Activated CD8-positive, alpha-beta memory T cell treated with anti-CD3 and anti-CD28 coated beads for 24 hours (primary cell): ENCODE measurements around the gene IRGC.

Experiments
- DNase-seq: peaks from one replicate; pipeline ENCODE4 v3.0.0-alpha.2; 2020

The IRGC gene

DNA sequence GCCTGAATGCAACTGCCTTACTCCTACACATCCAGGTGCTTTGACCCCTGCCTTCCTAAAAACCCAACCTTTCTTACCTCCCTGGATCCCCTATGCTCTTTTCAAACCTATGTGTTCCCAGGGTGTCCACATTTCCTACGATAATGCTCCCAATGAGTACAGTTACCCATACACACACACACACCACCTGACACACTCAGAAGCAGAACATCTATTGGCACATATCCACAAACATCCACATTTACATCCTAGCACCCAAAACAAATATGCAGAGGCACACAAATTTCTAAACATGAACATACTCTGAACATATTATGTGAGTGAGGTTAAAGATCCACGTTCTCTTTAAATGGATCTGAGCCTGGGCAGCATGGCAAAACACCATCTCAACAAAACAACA lies 23.5 kb upstream of the IRGC start:
- DNase-seq = no peak

DNA sequence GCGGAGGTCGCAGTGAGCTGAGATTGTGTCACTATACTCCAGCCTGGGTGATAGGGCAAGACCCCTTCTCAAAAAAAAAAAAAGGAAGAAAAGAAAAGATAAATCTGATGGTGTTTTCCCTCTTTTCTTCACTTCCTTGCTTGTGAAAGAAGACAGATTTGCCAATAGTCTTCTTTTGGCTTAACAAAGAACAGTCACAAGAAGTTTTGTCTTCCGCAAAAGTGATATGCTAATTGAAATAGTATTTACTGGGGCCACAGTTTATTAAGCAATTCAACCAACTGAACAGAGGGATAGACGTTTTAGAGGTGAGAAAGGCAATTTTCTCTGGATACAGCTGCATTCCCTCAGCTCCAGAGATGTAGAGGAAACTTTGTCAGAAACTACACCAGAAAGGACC lies 23.0 kb upstream of the IRGC start:
- DNase-seq = no peak

DNA sequence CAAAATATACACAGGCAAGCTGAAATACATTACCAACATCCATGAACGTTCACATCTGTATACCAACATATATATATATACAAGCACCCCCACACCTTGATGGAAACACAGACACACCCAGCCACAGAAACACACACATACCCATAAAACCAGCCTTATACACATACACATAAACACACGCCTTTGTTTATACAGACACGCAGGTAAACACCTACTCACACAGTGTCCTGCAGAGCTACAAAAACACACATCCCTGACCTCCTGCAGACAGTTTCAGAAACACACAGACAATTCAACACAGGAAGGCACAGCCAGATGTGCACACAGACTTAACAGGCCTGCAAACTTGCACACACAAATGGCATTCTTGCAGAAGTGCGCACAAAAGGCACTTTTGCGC lies 21.3 kb upstream of the IRGC start:
- DNase-seq = no peak

DNA sequence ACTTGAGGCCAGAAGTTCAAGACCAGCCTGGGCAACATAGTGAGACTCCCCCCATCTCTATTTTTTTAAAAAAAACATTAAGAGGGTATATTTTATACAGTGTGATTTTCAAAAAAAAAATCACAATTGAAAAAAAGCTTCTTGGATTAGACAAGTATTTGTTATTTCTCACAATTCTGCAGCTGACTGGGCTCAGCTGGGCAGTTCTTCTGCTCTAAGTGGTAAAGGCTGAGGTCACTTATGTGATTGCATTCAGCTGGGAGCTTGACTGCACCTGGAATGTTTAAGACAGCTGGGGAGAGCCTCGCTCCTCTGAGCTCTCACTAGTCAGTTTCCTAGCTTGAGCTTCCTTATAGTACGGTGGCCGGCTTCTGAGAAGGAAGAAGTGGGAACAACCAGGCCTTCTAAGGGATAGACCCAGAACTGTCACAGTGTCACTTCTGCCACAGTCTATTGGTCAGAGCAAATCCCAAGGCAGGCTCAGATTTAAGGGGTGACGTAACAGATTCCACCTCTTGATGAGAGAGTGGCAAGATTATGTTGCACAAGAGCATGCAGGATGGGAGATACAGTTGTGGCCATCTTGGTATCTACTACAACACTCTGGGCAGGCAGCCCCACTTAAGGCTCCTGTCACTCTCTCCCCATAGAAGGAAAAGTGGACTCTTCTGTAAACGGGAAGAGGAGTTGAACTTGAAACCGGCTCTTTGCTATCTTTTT lies 19.7 kb upstream of the IRGC start:
- no peak for DNase-seq

DNA sequence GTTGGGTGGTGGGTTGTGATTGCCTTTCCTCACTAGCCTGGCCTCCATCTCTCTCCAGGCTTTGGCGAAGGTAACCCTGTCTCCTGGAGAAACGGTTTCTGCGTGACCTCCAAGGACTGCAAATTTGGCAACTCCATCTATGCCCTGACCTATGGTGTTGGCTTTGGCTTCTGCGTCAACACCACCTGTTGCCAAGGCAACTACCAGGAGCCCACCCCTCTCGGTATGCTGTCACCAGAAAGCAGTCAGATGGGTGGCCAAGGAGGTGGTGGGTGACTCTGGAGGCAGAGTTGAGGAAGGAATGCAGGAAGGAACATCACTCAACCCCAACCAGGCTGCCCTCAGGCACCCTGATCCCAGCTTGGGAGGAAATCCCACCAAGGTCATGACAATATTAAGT lies 18.6 kb upstream of the IRGC start:
- no peak for DNase-seq

DNA sequence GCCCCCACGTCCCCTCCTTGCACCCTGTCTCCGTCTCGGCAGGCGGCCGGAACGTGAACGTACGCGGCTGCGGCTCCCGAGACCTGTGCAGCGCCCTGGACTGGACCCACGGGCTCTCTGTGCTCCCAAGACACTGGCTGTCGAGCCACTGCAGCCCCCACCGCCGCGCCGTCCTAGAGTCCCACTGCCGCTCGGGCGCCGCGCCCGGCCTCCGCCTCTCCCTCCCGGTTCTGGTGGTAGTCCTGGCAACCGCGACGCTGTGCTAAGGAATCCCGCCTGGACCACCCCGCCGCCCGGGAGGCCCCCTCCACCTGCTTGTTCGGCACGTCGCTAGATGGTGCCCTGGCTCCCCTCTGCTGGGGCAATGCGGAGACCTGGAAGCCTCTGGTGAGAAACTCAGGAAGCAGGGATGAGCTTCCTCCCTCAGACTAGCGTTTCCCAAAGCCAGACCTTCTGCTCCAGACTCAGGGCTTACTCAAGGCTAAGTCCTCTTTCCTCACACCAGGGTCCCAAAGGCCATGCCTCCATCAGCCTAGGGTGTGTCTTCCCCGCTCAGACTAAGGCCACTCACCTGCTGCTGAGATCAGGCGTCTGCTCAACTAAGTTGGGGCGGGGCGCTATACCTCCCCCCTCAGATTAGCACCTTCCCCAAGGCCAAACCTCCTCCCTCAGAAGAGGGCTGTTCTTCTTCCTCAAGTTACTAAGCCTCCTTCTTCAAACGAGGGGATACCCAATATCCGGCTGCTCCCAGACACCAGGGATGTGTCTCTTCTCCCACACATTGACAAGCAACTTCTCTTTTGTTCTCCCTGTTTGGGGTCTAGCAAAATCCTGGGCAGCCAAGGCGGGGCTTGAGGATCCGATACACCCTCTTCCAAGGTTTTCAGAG lies 16.1 kb upstream of the IRGC start:
- peak; percentile 58 for DNase-seq

DNA sequence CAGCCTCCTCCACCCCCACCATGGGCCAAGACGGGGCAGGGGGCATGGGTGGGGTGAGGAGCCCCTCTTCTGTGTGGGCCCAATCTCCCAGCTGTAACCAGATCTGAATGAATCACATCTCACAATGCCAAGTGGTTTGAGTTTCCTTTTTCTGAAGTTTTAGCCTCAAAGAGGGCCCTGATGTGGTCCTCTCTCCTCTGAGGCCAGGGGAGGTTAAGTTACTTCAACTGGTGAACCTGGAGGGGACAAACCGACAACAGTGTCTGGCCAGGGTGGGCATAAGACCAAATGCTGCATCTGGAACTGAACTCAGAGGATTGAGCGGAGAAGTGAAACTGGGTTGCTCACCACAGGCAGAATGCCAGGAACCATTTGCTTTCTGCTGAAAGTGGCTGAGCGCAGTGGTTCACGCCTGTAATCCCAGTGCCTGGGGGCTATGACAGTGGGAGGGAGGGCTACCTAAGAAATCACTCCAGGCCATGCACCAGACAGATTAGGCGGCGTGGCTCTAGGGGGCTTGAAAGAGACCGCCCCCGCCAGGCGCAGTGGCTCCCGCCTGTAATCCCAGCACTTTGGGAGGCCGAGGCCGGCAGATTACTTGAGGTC lies 15.4 kb upstream of the IRGC start:
- DNase-seq = peak; percentile 59

DNA sequence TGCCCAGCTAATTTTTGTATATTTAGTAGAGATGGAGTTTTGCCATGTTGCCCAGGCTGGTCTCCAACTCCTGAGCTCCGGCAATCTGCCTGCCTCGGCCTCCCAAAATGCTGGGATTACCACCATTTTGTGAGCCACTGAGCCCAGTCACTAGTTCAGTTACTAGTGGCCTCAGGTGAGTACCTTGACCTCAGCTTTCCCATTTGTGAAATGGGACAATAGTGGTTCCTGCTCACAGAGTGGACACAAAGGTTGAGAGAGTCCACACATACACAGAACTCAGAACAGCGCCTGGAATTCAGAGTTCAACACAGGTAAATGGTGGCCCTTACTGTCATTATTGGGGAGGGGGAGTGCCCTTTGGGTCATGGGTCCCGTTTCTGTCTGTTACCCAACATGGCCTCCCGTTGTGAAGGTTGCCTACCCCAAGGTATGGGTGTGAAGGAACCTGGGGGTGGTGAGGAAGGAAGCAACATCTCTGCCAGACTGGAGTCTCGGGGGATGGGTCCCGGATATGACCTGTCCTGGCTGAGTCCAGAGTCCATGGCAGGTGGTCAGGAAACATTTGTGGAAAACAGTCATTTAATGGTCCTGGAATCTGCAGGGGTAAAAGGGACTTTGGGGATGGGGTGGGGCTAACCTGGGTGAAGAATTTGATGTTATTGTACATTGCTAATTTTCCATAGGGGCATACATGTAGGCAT lies 11.7 kb upstream of the IRGC start:
- DNase-seq = no peak

DNA sequence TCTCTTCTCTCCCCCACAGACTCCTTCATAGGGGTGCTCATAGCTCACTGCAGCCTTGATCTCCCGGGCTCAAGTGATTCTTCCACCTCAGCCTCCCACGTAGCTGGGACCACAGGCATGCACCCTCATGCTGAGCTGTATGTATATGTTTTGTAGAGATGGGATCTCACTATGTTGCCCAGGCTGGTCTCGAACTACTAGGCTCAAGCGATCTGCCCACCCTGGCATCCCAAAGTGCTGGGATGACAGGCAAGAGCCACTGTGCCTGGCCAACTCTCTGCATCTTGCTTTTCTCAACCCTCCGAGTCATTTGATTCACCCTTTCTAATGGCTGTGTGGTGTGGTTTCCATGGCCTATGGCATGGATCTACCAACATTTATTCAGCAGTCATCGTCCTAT lies 10.1 kb upstream of the IRGC start:
- no peak for DNase-seq

DNA sequence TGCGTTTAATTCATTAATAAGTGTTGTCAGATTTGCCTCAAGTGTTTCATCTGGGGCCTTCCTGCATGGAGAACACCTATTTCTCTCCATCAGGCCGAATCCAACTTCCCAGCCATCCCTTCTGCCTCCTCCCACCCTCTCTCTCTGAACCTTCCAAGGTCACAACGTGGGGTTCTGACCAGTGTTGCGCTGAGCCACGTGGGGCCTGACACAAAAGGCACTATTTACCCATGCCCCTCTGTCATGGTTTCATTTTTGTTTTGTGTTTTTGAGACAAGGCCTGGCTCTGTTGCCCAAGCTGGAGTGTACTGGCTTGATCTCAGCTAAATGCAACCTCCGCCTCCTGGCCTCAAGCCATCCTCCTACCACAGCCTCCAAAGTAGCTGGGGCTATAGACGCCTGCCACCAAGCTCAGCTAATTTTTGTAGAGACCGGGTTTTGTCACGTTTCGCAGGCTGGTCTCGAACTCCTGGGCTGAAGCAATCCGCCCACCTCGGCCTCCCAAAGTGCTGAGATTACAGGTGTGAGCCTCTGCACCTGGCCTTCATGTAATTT lies 8.6 kb upstream of the IRGC start:
- DNase-seq = no peak

DNA sequence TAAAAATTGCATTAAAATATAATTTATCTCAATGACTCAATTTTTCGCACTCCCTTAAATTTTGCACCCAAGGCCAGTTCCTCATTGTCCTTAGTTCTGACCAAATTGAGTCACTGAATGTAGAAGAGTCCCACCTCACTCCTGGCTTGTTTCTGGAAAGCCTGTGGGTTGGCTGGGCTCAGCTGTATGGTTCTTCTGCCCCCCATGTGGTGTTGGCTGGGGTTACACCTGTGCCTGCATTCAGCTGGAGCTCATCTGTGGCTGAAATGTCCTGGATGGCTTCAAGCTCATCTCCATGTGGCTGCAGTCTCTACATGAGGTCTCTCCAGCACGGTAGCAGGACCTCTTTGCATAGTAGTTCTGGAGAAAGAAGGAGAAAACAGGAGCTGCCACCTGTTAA lies 7.2 kb upstream of the IRGC start:
- no peak for DNase-seq

DNA sequence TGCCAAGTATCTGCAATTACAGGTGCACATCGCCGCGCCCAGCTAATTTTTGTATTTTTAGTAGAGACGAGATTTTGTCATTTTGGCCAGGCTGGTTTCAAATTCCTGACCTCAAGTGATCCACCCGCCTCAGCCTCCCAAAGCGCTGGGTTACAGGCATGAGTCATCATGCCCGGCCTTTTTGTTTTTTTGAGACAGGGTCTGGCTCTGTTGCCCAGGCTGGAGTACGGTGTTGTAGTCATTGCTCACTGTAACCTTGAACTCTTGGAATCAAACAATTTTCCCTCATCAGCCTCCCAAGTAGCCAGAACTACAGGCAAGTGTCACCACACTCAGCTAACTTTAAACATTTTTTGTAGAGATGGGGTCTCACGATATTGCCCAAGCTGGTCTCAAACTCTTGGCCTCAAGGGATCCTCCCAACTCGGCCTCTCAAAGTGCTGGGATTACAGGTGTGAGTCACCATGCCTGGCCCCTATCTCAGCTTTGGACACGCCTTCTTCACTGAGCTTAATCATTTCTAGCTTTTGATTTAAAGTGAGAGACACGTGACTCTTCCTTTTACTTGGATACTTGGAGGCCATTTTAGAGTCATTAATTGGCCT lies 4.0 kb upstream of the IRGC start:
- no peak for DNase-seq

DNA sequence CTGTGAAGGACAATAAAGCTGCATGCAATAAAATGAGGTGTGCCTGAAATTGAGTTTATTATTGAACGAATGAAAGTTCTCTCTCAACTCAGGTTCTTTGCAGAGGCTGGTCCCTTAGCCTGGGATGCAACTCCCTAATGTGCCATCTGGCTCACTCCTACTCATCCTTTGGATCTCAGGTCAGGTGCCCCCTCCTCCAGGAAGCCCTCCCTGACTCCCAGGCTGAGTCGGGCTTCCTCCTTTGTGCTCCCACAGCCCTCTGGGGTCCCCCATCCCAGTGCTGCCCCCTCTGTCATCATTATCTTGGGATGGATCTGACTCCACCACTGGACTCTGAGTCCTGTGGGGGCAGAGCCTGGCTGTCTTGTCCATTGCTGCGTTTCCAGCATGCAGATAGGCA lies 2.7 kb upstream of the IRGC start:
- DNase-seq = no peak

DNA sequence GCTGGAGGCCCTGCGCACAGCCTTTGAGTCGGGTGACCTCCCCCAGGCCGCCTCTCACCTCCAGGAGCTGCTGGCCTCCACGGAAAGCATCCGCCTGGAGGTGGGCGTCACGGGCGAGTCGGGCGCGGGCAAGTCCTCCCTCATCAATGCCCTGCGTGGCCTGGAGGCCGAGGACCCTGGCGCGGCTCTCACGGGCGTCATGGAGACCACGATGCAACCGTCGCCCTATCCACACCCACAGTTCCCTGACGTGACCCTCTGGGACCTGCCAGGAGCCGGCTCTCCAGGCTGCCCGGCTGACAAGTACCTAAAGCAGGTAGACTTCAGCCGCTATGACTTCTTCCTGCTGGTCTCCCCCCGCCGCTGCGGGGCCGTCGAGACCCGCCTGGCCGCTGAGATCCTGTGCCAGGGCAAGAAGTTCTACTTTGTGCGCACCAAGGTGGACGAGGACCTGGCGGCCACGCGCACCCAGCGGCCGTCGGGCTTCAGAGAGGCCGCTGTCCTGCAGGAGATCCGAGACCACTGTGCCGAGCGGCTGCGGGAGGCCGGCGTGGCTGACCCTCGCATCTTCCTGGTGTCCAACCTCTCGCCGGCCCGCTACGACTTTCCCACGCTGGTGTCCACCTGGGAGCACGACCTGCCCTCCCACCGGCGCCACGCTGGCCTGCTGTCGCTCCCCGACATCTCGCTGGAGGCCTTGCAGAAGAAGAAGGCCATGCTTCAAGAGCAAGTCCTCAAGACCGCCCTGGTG lies 2.9 kb downstream of the IRGC start:
- DNase-seq = no peak

DNA sequence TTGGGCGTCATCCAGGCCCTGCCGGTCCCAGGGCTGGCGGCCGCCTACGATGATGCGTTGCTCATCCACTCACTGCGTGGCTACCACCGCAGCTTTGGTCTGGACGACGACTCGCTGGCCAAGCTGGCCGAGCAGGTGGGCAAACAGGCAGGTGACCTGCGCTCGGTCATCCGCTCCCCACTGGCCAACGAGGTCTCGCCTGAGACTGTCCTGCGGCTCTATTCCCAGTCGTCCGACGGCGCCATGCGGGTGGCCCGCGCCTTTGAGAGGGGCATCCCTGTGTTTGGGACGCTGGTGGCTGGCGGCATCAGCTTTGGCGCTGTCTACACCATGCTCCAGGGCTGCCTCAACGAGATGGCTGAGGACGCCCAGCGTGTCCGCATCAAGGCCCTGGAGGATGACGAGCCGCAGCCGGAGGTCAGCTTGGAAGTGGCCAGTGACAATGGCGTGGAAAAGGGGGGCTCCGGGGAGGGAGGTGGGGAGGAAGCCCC lies 3.5 kb downstream of the IRGC start:
- DNase-seq = no peak

DNA sequence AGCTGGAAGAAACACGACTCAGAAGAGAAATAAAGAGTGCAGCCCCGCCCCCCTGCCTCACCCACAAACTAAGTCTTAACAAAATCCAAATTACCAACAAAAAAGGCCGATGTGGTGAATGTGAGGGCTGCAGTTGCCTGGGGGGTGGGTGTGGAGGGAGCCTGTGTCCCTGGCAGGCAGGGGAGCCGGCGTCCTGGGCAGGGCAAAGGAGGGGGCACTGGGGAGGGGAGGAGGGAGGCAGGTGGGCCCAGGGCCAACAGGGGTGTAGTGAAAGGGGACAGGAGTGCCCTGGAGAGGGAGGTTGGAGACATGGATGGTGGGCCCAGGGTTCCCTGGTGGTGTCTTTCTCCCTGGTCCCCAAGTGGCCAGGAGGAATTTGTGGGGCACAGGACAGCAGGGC lies 4.0 kb downstream of the IRGC start:
- no peak for DNase-seq

DNA sequence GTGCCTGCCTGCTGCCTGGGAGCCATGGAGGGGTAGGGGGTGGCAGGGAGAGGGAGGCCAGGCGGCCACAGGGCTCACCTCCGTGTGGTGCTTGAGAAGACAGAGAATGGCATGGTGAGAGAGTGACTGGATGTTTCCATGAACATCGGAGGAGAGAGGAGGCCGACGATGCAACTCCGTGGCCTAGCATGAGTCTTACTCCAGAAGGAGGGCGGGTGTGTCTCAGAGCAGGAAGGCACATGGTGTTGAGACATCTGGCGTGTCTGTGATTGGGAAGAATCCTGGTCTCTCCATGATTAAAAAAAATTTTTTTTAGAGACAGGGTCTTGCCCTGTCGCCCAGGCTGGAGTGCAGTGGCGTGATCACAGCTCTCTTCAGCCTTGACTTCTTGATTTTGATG lies 5.1 kb downstream of the IRGC start:
- DNase-seq = no peak

DNA sequence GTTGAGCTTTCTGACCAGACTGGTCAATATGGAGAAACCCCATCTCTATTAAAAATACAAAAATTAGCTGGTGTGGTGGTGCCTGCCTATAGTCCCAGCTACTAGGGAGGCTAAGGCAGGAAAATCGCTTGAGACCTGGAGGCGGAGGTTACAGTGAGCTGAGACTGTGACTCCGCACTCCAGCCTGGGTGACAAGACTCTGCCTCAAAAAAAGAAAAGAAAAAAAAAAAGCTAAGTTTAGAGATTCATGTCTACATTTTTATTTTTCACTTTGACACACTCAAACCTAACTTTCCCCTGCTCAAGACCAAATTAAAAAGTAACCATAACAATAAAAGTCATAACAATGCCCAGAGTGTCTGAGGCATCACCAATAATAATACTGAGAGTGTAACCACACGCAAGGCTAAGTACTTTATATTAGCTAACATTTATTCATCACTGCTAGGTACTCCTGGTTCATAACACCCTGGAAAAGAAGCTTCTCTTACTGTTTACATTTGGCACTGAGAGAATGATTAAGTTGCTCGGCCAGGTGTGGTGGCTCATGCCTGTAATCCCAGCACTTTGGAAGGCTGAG lies 5.7 kb downstream of the IRGC start:
- no peak for DNase-seq

DNA sequence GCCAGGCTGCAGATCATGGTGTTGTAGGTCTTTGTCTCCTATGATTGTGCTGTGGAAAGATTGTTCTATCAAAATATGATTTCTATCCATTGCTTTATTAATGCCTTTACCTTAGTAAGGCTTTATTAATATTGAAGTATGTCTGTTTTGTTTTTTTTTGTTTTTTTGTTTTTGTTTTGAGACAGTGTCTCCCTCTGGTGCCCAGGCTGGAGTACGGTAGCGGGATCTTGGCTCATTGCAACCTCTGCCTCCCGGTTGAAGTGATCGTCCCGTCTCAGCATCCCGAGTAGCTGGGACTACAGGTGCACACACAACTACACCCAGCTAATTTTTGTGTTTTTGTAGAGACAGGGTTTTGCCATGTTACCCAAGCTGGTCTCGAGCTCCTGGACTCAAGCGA lies 7.7 kb downstream of the IRGC start:
- DNase-seq = no peak

DNA sequence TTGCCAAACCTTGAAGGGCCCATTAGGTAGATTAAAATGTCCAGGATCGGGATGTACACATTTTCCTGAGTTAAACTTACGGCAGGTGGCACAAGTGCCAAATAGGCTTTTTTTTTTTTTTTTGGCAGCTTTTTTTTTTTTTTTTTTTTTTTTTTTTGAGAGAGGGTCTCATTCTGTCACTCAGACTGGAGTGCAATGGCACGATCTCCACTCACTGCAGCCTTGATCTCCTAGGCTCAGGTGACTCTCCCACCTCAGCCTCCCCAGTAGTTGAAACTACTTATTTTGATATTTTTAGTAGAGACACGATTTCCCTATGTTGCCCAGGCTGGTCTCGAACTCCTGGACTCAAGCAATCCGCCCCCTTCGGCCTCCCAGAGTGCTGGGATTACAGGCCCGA lies 9.0 kb downstream of the IRGC start:
- DNase-seq = no peak

DNA sequence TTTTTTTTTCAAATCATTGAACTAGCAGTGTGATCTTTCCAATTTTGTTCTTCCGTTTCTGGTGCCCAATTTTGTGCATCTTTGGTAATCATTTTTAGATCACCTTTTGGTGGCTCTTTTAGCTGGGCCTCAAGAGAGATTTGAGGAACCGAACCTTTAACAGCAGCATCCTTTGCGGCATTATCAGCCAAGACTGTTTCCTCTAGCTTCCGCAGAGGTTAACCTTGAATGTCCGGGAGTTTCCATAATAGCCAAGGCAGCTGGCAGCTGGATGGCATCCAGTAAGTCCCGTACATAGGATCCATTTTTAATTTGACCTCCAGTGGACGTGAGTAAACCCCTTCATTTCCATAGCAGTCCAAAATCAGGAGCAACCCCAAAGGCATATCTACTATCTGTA lies 9.6 kb downstream of the IRGC start:
- DNase-seq = no peak
